Ovary (tissue), 3 donors: Measurements from ENCODE around the gene ABHD16A.

ENCODE experiments used
- CTCF ChIP-seq, 3 donors: fragments of 450-650 bp in 2 of 3; fragments of 200-600 bp in 1 of 3; IDR thresholded peaks; one replicate each; pipeline versions ENCODE4 v1.5.1 to v1.8.0; 2016 to 2022; ENCODE audit warnings: antibody characterized with exemption in 3 of 3, mild to moderate bottlenecking in 1 of 3
- EP300 ChIP-seq: sonication (generic); formaldehyde crosslinking; IDR thresholded peaks from one replicate; pipeline ENCODE4 v1.6.1; 2017; ENCODE audit warnings: antibody characterized with exemption
- POLR2A ChIP-seq: fragments of 450-650 bp; IDR thresholded peaks from one replicate; pipeline ENCODE4 v1.6.1; 2017; ENCODE audit warnings: antibody characterized with exemption, mild to moderate bottlenecking, moderate library complexity
- donor health status: DM: no; HTN: no; CAD: no.

GRCh38 chr6:31663126-31663960, 39.8 kb downstream of the ABHD16A start:
- TF ChIP-seq CTCF (IDR thresholded peaks at IDR 0.05), result no peak
- TF ChIP-seq POLR2A, result no peak
- no peak for TF ChIP-seq EP300
